K562 (cell line): ENCODE data around the gene GRB2. TPM values are rescaled to one million over a fixed set of nuclear protein-coding genes. Genes with fewer than 3 reads are reported as not detected.
"Not testable (repeated sequence)": the region's sequence is repeated elsewhere in the genome, so short reads cannot be mapped to it uniquely, and the experiment has no call there.

ENCODE experiments used
- ATAC-seq: fragments of 200-7000 bp; cut with Tn5 transposase; 3 replicates; pipeline ENCODE4 v1.9.1; 2020; ENCODE audit warnings: moderate library complexity
- BruUV-seq: library from RNA; stranded (reverse); fragments of 400-500 nt; replicated peaks from 2 replicates; lab custom pipeline; 2021; lab: Mats Ljungman, UMichigan
- CTCF ChIA-PET: fragments of 300-600 bp; formaldehyde crosslinking; extraction: SDS; loops from one replicate; lab custom pipeline; 2021; ENCODE audit warnings: low intra/inter-chr PET ratio; lab: Yijun Ruan, JAX
- POLR2A ChIA-PET: fragments of 300-600, 350-650 bp; sonication (Branson Sonifier 250); formaldehyde crosslinking; extraction: SDS; loops from one replicate; lab custom pipeline; 2021; ENCODE audit warnings: antibody characterized with exemption, inconsistent platforms; lab: Yijun Ruan, JAX
- DNase-seq, 4 experiments: peaks; one replicate each; pipeline versions ENCODE4 v3.0.0 to v3.0.0-alpha.2; 2011 to 2018; ENCODE audit warnings: low spot score in 3 of 4, mixed read lengths in 3 of 4; ENCODE audit errors: extremely low read depth in 1 of 4
- FAIRE-seq: peaks from 2 replicates; lab custom pipeline; 2011; peaks lifted over from hg19 to GRCh38; lab: Jason Lieb, UNC
- H2AFZ ChIP-seq: 2 replicates; pipeline ENCODE4 v1.6.0; 2011; ENCODE audit warnings: low read depth, low read length, control low read depth, inconsistent platforms
- H3K27ac ChIP-seq: fragments of 200-600 bp; 3 replicates; pipeline ENCODE4 v1.8.0; 2011; ENCODE audit warnings: low read depth, mild to moderate bottlenecking, control low read depth, inconsistent platforms, low read length, moderate library complexity, mixed read lengths; ENCODE audit errors: extremely low read depth
- H3K27me3 ChIP-seq, 2 experiments: fragments of 300-600 bp in 1 of 2; 2 replicates in 1 of 2; 3 replicates in 1 of 2; pipeline versions ENCODE4 v1.6.0 to v1.8.0; 2011; ENCODE audit warnings: inconsistent platforms in 2 of 2, low read length in 2 of 2, mild to moderate bottlenecking in 1 of 2, mixed read lengths in 1 of 2, moderate library complexity in 1 of 2; ENCODE audit not compliant: control insufficient read depth in 2 of 2, insufficient read depth in 2 of 2
- H3K36me3 ChIP-seq: fragments of 300-600 bp; 3 replicates; pipeline ENCODE4 v1.8.0; 2011; ENCODE audit warnings: mild to moderate bottlenecking, low read length, inconsistent platforms; ENCODE audit not compliant: control insufficient read depth, insufficient read depth
- H3K4me1 ChIP-seq, 2 experiments: fragments of 200-600 bp in 1 of 2; replicated peaks in 1 of 2; 2 replicates in 1 of 2; 3 replicates in 1 of 2; pipeline versions ENCODE4 v1.5.1 to v1.8.0; 2011; ENCODE audit warnings: inconsistent platforms in 2 of 2, low read length in 2 of 2, mild to moderate bottlenecking in 1 of 2, mixed read lengths in 1 of 2, moderate library complexity in 1 of 2; ENCODE audit not compliant: control insufficient read depth in 2 of 2, insufficient read depth in 2 of 2
- H3K4me2 ChIP-seq: 2 replicates; pipeline ENCODE4 v1.6.1; 2011; ENCODE audit warnings: low read length, control low read depth, inconsistent platforms, mixed read lengths; ENCODE audit not compliant: insufficient read depth
- H3K4me3 ChIP-seq: fragments of 200-600 bp; sonication (generic), shearing (Covaris generic); 2 replicates; pipeline ENCODE4 v1.5.1; 2016; ENCODE audit warnings: control low read depth, inconsistent platforms
- H3K79me2 ChIP-seq: fragments of 200-600 bp; 3 replicates; pipeline ENCODE4 v1.8.0; 2011; ENCODE audit warnings: low read length, inconsistent platforms; ENCODE audit not compliant: control insufficient read depth, insufficient read depth
- H3K9ac ChIP-seq, 2 experiments: 2 replicates each; pipeline versions ENCODE4 v1.6.0 to v1.6.1; 2011; ENCODE audit warnings: low read depth in 2 of 2, low read length in 2 of 2, control low read depth in 1 of 2, inconsistent platforms in 1 of 2, mild to moderate bottlenecking in 1 of 2, mixed read lengths in 1 of 2; ENCODE audit not compliant: insufficient read depth in 1 of 2
- H3K9me1 ChIP-seq: one replicate; pipeline ENCODE4 v1.6.0; 2011; ENCODE audit warnings: inconsistent platforms, mild to moderate bottlenecking, low read length, moderate library complexity; ENCODE audit not compliant: control insufficient read depth, insufficient read depth
- H3K9me3 ChIP-seq: replicated peaks from 2 replicates; pipeline ENCODE4 v1.5.1; 2011; ENCODE audit warnings: low read depth, low read length, inconsistent platforms; ENCODE audit not compliant: control insufficient read depth, insufficient read depth
- H4K20me1 ChIP-seq: replicated peaks from 2 replicates; pipeline ENCODE4 v1.6.1; 2011; ENCODE audit warnings: low read length, inconsistent platforms, mixed read lengths; ENCODE audit not compliant: control insufficient read depth, insufficient read depth
- CEBPB ChIP-seq: fragments of 450-650 bp; IDR thresholded peaks from 2 replicates; pipeline ENCODE4 v1.6.1; 2016; ENCODE audit warnings: missing genetic modification characterization, missing compliant biosample characterization
- NRF1 ChIP-seq, 2 experiments: fragments of 450-650 bp; IDR thresholded peaks in 1 of 2; conservative IDR thresholded peaks in 1 of 2; 2 replicates each; pipeline ENCODE4 v1.6.1; 2014; ENCODE audit warnings: mild to moderate bottlenecking in 2 of 2
- ZBTB33 ChIP-seq: sonication (generic); formaldehyde crosslinking; IDR thresholded peaks from 2 replicates; pipeline ENCODE4 v1.8.1; 2023; ENCODE audit warnings: mild to moderate bottlenecking, missing genetic modification reagents
- ZNF121 ChIP-seq: sonication (generic); formaldehyde crosslinking; conservative IDR thresholded peaks from 2 replicates; pipeline ENCODE4 v1.8.0; 2022; ENCODE audit warnings: missing genetic modification reagents
- WGBS: fragments of 100-300 bp; shearing (Covaris generic); methylation state at CpG from one replicate; pipeline ENCODE4 v1.1.6; 2016; ENCODE audit warnings: low coverage, mixed read lengths; ENCODE audit not compliant: insufficient coverage; ENCODE audit errors: missing lambda C conversion rate; 5-methylcytosine and 5-hydroxymethylcytosine counted together
- in situ Hi-C: fragments of 300-500 bp; cut with MboI; formaldehyde crosslinking; loops from 4 replicates; pipeline ENCODE4 v1.15.0; 2018; ENCODE audit warnings: inconsistent platforms, mixed read lengths
- intact Hi-C: fragments of 100-400 bp; cut with micrococcal nuclease; formaldehyde crosslinking; loops from 2 replicates; pipeline ENCODE4 v1.14.2; 2022
- polyA plus RNA-seq, 8 experiments: library from polyadenylated mRNA; depleted of rRNA in 4 of 8; stranded (reverse) in 5 of 8; unstranded in 3 of 8; fragments of >200 nt; fragmentation: Nextera tagmentation in 2 of 8; fragmentation: Illumina TruSeq in 1 of 8; extraction: Ambion mirVana in 2 of 8; extraction: Trizol in 1 of 8; gene quantifications; 2 replicates each; pipeline versions ENCODE4 v1.2.1 to v1.2.3, GENCODE V29; 2011 to 2014; ENCODE audit warnings: inconsistent platforms in 1 of 8, missing spikeins in 1 of 8
- total RNA-seq, 7 experiments: library from RNA; depleted of rRNA in 6 of 7; stranded (reverse); fragments of >200 nt in 6 of 7; fragmentation: Illumina TruSeq in 2 of 7; extraction: Trizol in 2 of 7; gene quantifications; 2 replicates each; pipeline versions ENCODE4 v1.2.1 to v1.2.3, GENCODE V29; 2011 to 2021; ENCODE audit warnings: low replicate concordance in 1 of 7

GRB2 gene
- total and polyA plus RNA-seq, 9 of the 15 experiments (the other 6 are each of a cell fraction or from before 2014, with no cell fraction given), result 57.2 to 136 (median 84.8) TPM

DNA sequence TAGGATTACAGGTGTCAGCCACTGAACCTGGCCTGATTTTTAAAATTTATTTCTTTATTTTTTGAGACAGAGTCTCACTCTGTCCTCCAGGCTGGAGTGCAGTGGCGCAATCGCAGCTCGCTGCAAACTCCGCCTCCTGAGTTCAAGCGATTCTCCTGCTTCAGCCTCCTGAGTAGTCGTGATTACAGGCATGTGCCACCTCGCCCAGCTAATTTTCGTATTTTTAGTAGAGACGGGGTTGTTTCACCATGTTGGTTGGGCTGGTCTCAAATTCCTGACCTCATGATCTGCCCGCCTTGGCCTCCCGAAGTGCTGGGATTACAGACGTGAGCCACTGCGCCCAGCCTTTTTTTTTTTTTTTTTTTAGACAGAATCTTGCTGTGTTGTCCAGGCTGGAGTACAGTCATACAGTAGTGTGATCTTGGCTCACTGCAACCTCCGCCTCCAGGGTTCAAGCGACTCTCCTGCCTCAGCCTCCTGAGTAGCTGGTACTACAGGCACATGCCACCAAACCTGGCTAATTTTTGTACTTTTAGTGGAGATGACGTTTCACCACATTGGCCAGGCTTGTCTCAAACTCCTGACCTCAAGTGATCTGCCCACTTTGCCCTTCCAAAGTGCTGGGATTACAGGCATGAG lies 112.5 kb downstream of the GRB2 start:
- peaks cover 12% of the 10 kb centered on the region for H3K79me2 ChIP-seq
- H3K9me3 ChIP-seq, BruUV-seq, intact Hi-C loops, H3K27me3 ChIP-seq, H3K4me2 ChIP-seq, H3K4me3 ChIP-seq, H3K9me1 ChIP-seq, ATAC-seq, FAIRE-seq, H3K27ac ChIP-seq, DNase-seq, in situ Hi-C loops, H3K9ac ChIP-seq, H3K4me1 ChIP-seq, H3K36me3 ChIP-seq, H4K20me1 ChIP-seq: not testable (repeated sequence)
- POLR2A ChIA-PET, result interaction anchor here (0.6 to 0.8 kb wide), 2 partner anchors 11 to 336 kb away, joined by 3 to 7 read pairs; no protein-coding TSS in a partner anchor
- TF ChIP-seq ZNF121 (CRISPR knock-in tag) (peak; percentile 36; the same call in 1 of the 2 replicates), ZBTB33 (CRISPR knock-in tag) (0 out of 2 replicates have a peak, but pooled peaks have one; percentile 29), CEBPB (tag) (peak; percentile 90), NRF1 (conservative IDR thresholded peaks at IDR 0.05 in 1 of 2, IDR thresholded peaks at IDR 0.05 in 1 of 2) (0 out of 4 replicates have a peak, but pooled peaks of 1 of the 2 experiments have one; percentile 13)
- CTCF ChIA-PET, result interaction anchor here (0.6 kb wide), 1 partner anchor 113 kb away, joined by 3 read pairs; the partner anchor contains the start of gene GRB2
- 0 out of 2 replicates have a peak overlapping the region, but pooled peaks have one; percentile 25 for H2AFZ ChIP-seq
- WGBS, result 62% methylated on average over 13 of the region's 16 CpGs
